HUES64 (cell line): ENCODE measurements around the gene MYOC.
"Not testable (repeated sequence)": the region's sequence is repeated elsewhere in the genome, so short reads cannot be mapped to it uniquely, and the experiment has no call there.

Experiments used
- H3K27ac ChIP-seq: 2 replicates; pipeline ENCODE4 v1.7.0; 2013; ENCODE audit warnings: low read depth, low read length, inconsistent platforms
- H3K27me3 ChIP-seq: 2 replicates; pipeline ENCODE4 v1.6.1; 2013; ENCODE audit warnings: mild to moderate bottlenecking, low read length; ENCODE audit not compliant: insufficient read depth
- H3K36me3 ChIP-seq: 2 replicates; pipeline ENCODE4 v1.6.1; 2013; ENCODE audit warnings: mild to moderate bottlenecking, low read length; ENCODE audit not compliant: insufficient read depth
- H3K4me1 ChIP-seq: 2 replicates; pipeline ENCODE4 v1.6.1; 2013; ENCODE audit warnings: mild to moderate bottlenecking, low read length, moderate library complexity; ENCODE audit not compliant: insufficient read depth
- H3K4me3 ChIP-seq: 2 replicates; pipeline ENCODE4 v1.5.1; 2013; ENCODE audit warnings: mild to moderate bottlenecking, low read length, moderate library complexity
- H3K9ac ChIP-seq: 2 replicates; pipeline ENCODE4 v1.6.1; 2013; ENCODE audit warnings: mild to moderate bottlenecking, low read depth, low read length
- H3K9me3 ChIP-seq: 2 replicates; pipeline ENCODE4 v1.6.1; 2013; ENCODE audit warnings: low read depth, low read length; ENCODE audit not compliant: insufficient read depth
- WGBS: fragments of 150-250, 120-280 bp; methylation state at CpG from one replicate; pipeline ENCODE4 v1.1.7; 2013; ENCODE audit warnings: missing lambda C conversion rate; 5-methylcytosine and 5-hydroxymethylcytosine counted together

MYOC gene

GRCh38 chr1:171627020-171627419 lies 25.5 kb downstream of the MYOC start:
- WGBS = 76% methylated on average over 5 of the region's 5 CpGs
- Histone ChIP-seq H3K4me3 (no peak overlapping the region), H3K27ac (no peak overlapping the region), H3K36me3 (no peaks in the 10 kb centered on the region), H3K27me3 (no peaks in the 10 kb centered on the region), H3K9me3 (no peaks in the 10 kb centered on the region), H3K9ac (no peak overlapping the region), H3K4me1 (peaks cover 1% of the 10 kb centered on the region; the same call in 1 of the 2 replicates)

GRCh38 chr1:171625225-171625624 lies 27.3 kb downstream of the MYOC start:
- no peaks in the 10 kb centered on the region for H3K36me3 ChIP-seq
- 83% methylated on average over 1 of the region's 1 CpG for WGBS

GRCh38 chr1:171623651-171624331 lies 28.7 kb downstream of the MYOC start:
- 88% methylated on average over 9 of the region's 9 CpGs for WGBS
- no peaks in the 10 kb centered on the region for H3K36me3 ChIP-seq
- no peak overlapping the region for H3K27ac ChIP-seq
- no peak overlapping the region for H3K4me3 ChIP-seq
- H3K9ac ChIP-seq = no peak overlapping the region
- H3K9me3 ChIP-seq = no peaks in the 10 kb centered on the region
- H3K4me1 ChIP-seq = peaks cover 6% of the 10 kb centered on the region; the same call in 1 of the 2 replicates
- H3K27me3 ChIP-seq = no peaks in the 10 kb centered on the region

More at GRCh38 chr1:171625225-171625624, 27.3 kb downstream of the MYOC start:
- Histone ChIP-seq H3K27me3 (no peaks in the 10 kb centered on the region), H3K27ac (no peak overlapping the region), H3K9me3 (no peaks in the 10 kb centered on the region), H3K4me3 (no peak overlapping the region), H3K4me1 (peaks cover 6% of the 10 kb centered on the region; the same call in 1 of the 2 replicates), H3K9ac (no peak overlapping the region)

GRCh38 chr1:171622152-171622462 lies 30.4 kb downstream of the MYOC start, which contains the start of gene MYOCOS:
TSS of gene MYOCOS (plus strand) at chr1:171622243. CDS start at chr1:171623884, 1,641 bp downstream.
- no peaks in the 10 kb centered on the region for H3K36me3 ChIP-seq
- no peak within 1 kb of the TSS for H3K27ac ChIP-seq
- no peak within 1 kb of the TSS for H3K9ac ChIP-seq
- no peaks in the 10 kb centered on the region for H3K9me3 ChIP-seq
- WGBS = 89% methylated on average over 7 of the region's 7 CpGs
- no peak within 1 kb of the TSS for H3K4me3 ChIP-seq
- peaks cover 6% of the 10 kb centered on the region; the same call in 1 of the 2 replicates for H3K4me1 ChIP-seq
- H3K27me3 ChIP-seq = no peaks in the 10 kb centered on the region

- 90% methylated on average over 2 of the region's 2 CpGs for WGBS
These were observed 35.9 kb downstream of the MYOC start for GRCh38 chr1:171616586-171616985.

GRCh38 chr1:171615122-171615906 lies 37.2 kb downstream of the MYOC start:
- not testable (repeated sequence) for H3K36me3 ChIP-seq, H3K27ac ChIP-seq, H3K27me3 ChIP-seq, H3K9ac ChIP-seq, H3K4me1 ChIP-seq, H3K4me3 ChIP-seq, H3K9me3 ChIP-seq
- 92% methylated on average over 13 of the region's 14 CpGs for WGBS

More at GRCh38 chr1:171616586-171616985, 35.9 kb downstream of the MYOC start:
- Histone ChIP-seq H3K36me3 (no peaks in the 10 kb centered on the region), H3K27me3 (no peaks in the 10 kb centered on the region), H3K9ac (no peak overlapping the region), H3K4me1 (no peaks in the 10 kb centered on the region), H3K9me3 (no peaks in the 10 kb centered on the region), H3K4me3 (no peak overlapping the region), H3K27ac (no peak overlapping the region)

- Histone ChIP-seq H3K9ac (no peak overlapping the region), H3K27me3 (no peaks in the 10 kb centered on the region), H3K36me3 (no peaks in the 10 kb centered on the region), H3K9me3 (no peaks in the 10 kb centered on the region), H3K4me3 (no peak overlapping the region), H3K27ac (no peak overlapping the region), H3K4me1 (no peaks in the 10 kb centered on the region)
- WGBS = 96% methylated on average over 1 of the region's 1 CpG
These were observed 39.2 kb downstream of the MYOC start for GRCh38 chr1:171613282-171613681.

GRCh38 chr1:171611306-171611705 lies 41.2 kb downstream of the MYOC start:
- WGBS = 90% methylated on average over 2 of the region's 2 CpGs
- H3K4me3 ChIP-seq = no peak overlapping the region
- no peak overlapping the region for H3K27ac ChIP-seq
- no peaks in the 10 kb centered on the region for H3K27me3 ChIP-seq
- H3K9me3 ChIP-seq = no peaks in the 10 kb centered on the region
- no peaks in the 10 kb centered on the region for H3K36me3 ChIP-seq
- no peaks in the 10 kb centered on the region for H3K4me1 ChIP-seq
- no peak overlapping the region for H3K9ac ChIP-seq

- Histone ChIP-seq H3K4me1 (no peaks in the 10 kb centered on the region), H3K9me3 (no peaks in the 10 kb centered on the region), H3K36me3 (no peaks in the 10 kb centered on the region), H3K9ac (no peak overlapping the region), H3K4me3 (no peak overlapping the region), H3K27me3 (no peaks in the 10 kb centered on the region), H3K27ac (no peak overlapping the region)
- 99% methylated on average over 2 of the region's 2 CpGs for WGBS
These were observed 42.1 kb downstream of the MYOC start for GRCh38 chr1:171610385-171610784.

GRCh38 chr1:171606402-171606941 lies 46.0 kb downstream of the MYOC start:
- Histone ChIP-seq H3K36me3 (no peaks in the 10 kb centered on the region), H3K4me1 (peaks cover 7% of the 10 kb centered on the region), H3K27ac (no peak overlapping the region), H3K9ac (no peak overlapping the region), H3K27me3 (no peaks in the 10 kb centered on the region), H3K9me3 (no peaks in the 10 kb centered on the region), H3K4me3 (no peak overlapping the region)
- WGBS = 91% methylated on average over 10 of the region's 10 CpGs

GRCh38 chr1:171603042-171603441 lies 49.4 kb downstream of the MYOC start:
- not testable (repeated sequence) for H3K4me1 ChIP-seq, H3K9me3 ChIP-seq, H3K4me3 ChIP-seq, H3K27me3 ChIP-seq, H3K36me3 ChIP-seq, H3K9ac ChIP-seq, H3K27ac ChIP-seq
- WGBS = 71% methylated on average over 5 of the region's 6 CpGs
